ENCODE measurements around the gene PRKG1.

DNA sequence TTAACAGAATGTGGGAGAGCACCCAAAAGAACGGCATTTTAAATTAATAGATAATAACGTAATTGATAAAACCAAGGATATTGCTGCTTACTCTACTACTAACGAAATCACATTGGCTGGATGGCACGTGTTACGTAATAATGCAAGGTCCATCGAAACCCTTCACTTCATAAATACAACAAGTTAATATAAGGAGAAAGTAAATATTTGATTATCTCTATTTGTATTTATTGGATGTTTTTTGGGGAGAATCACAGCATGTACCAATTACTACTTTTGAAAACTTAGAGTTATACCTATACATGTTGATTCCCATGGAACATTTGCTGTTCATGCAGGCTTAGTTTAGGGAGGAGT lies 1.6 kb downstream of the PRKG1 start:
- TF ChIP-seq, protein P1, sequence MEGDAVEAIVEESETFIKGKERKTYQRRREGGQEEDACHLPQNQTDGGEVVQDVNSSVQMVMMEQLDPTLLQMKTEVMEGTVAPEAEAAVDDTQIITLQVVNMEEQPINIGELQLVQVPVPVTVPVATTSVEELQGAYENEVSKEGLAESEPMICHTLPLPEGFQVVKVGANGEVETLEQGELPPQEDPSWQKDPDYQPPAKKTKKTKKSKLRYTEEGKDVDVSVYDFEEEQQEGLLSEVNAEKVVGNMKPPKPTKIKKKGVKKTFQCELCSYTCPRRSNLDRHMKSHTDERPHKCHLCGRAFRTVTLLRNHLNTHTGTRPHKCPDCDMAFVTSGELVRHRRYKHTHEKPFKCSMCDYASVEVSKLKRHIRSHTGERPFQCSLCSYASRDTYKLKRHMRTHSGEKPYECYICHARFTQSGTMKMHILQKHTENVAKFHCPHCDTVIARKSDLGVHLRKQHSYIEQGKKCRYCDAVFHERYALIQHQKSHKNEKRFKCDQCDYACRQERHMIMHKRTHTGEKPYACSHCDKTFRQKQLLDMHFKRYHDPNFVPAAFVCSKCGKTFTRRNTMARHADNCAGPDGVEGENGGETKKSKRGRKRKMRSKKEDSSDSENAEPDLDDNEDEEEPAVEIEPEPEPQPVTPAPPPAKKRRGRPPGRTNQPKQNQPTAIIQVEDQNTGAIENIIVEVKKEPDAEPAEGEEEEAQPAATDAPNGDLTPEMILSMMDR (optimal IDR thresholded peaks at IDR 0.05 in 1 of 3, IDR thresholded peaks at IDR 0.05 in 1 of 3, conservative IDR thresholded peaks at IDR 0.05 in 1 of 3; ENCODE audit: extremely low read depth in 1 of 3, insufficient read depth in 2 of 3, low read length in 3 of 3): no peak
- TF ChIP-seq EZH2 (IDR thresholded peaks at IDR 0.05; ENCODE audit: low read length): peak; percentile 28

All from keratinocyte (primary cell).